CD4-positive, CD25-positive, alpha-beta regulatory T cell (primary cell): Measurements from ENCODE around the gene MGAT3. TPM values are rescaled to one million over a fixed set of nuclear protein-coding genes. Genes with fewer than 3 reads are reported as not detected.

ENCODE experiments used
- ATAC-seq, 2 donors: fragments of 150-1000 bp; cut with Tn5 transposase; one replicate each; pipeline ENCODE4 v1.10.0; 2021; ENCODE audit warnings: low read depth in 2 of 2, moderate number of reproducible peaks in 2 of 2, moderate library complexity in 1 of 2
- DNase-seq, 3 donors: peaks; one replicate each; pipeline versions ENCODE4 v3.0.0 to v3.0.0-alpha.2; 2012 to 2022; ENCODE audit warnings: mixed read lengths in 1 of 3
- H3K27ac ChIP-seq: one replicate; pipeline ENCODE4 v1.7.0; 2013; ENCODE audit warnings: mild to moderate bottlenecking, low read length; ENCODE audit not compliant: insufficient read depth, poor library complexity, severe bottlenecking
- H3K27me3 ChIP-seq: one replicate; pipeline ENCODE4 v1.7.0; 2013; ENCODE audit warnings: low read length; ENCODE audit not compliant: control insufficient read depth, insufficient read depth
- H3K36me3 ChIP-seq: one replicate; pipeline ENCODE4 v1.7.0; 2013; ENCODE audit warnings: mild to moderate bottlenecking, low read length, moderate library complexity; ENCODE audit not compliant: control insufficient read depth, insufficient read depth
- H3K4me1 ChIP-seq: 2 replicates; pipeline ENCODE4 v1.7.0; 2013; ENCODE audit warnings: mild to moderate bottlenecking, low read length; ENCODE audit not compliant: insufficient read depth, control insufficient read depth, poor library complexity, severe bottlenecking
- H3K4me3 ChIP-seq: one replicate; pipeline ENCODE4 v1.7.0; 2013; ENCODE audit warnings: low read depth, mild to moderate bottlenecking, low read length, moderate library complexity
- H3K9me3 ChIP-seq, 2 experiments: 1 replicate in 1 of 2; 2 replicates in 1 of 2; pipeline ENCODE4 v1.7.0; 2013; ENCODE audit warnings: low read length in 2 of 2, mild to moderate bottlenecking in 1 of 2, moderate library complexity in 1 of 2; ENCODE audit not compliant: control insufficient read depth in 2 of 2
- H3K27ac Mint-ChIP-seq, 3 donors: one replicate each; pipeline ENCODE4 v1.8.0; 2020 to 2022; ENCODE audit warnings: mild to moderate bottlenecking in 3 of 3, mixed read lengths in 3 of 3, moderate library complexity in 2 of 3
- H3K27me3 Mint-ChIP-seq: one replicate; pipeline ENCODE4 v1.8.0; 2022; ENCODE audit warnings: mild to moderate bottlenecking, mixed read lengths
- H3K36me3 Mint-ChIP-seq: one replicate; pipeline ENCODE4 v1.8.0; 2020; ENCODE audit warnings: mixed read lengths
- H3K4me1 Mint-ChIP-seq, 4 donors: one replicate each; pipeline ENCODE4 v1.8.0; 2020 to 2022; ENCODE audit warnings: mixed read lengths in 4 of 4, mild to moderate bottlenecking in 1 of 4
- H3K4me3 Mint-ChIP-seq, 4 donors: one replicate each; pipeline ENCODE4 v1.8.0; 2020 to 2022; ENCODE audit warnings: mild to moderate bottlenecking in 4 of 4, mixed read lengths in 4 of 4, moderate library complexity in 3 of 4
- H3K9me3 Mint-ChIP-seq, 7 donors: one replicate each; pipeline ENCODE4 v1.8.0; 2020 to 2022; ENCODE audit warnings: mixed read lengths in 7 of 7, mild to moderate bottlenecking in 3 of 7, moderate library complexity in 2 of 7
- polyA plus RNA-seq, 4 donors: library from polyadenylated mRNA; unstranded; fragments of 300-500 nt; fragmentation: Illumina TruSeq; gene quantifications; one replicate each; pipeline ENCODE4 v1.2.3, GENCODE V29; 2021
- total RNA-seq: library from RNA; stranded (reverse); gene quantifications from one replicate; pipeline ENCODE4 v1.2.3, GENCODE V29; 2022

MGAT3 gene
- total and polyA plus RNA-seq, 5 donors from 2014 or later, result 0.12 TPM; not detected in 4

- no peak overlapping the region for H3K4me3 Mint-ChIP-seq
- ATAC-seq, result no peak
- H3K36me3 ChIP-seq, result no peaks in the 10 kb centered on the region
These were observed 42.0 kb downstream of the MGAT3 start for GRCh38 chr22:39498802-39499201.

GRCh38 chr22:39500101-39500500, 43.3 kb downstream of the MGAT3 start:
- Histone ChIP-seq H3K27me3 (no peaks in the 10 kb centered on the region), H3K27ac (no peak overlapping the region), H3K4me1 (peaks cover 24% of the 10 kb centered on the region), H3K9me3 (no peaks in the 10 kb centered on the region), H3K4me3 (no peak overlapping the region), H3K36me3 (peaks cover 11% of the 10 kb centered on the region)
- H3K4me1 Mint-ChIP-seq, result peaks cover 0 to 35% (median 15%) of the 10 kb centered on the region in 4 donors
- ATAC-seq (no peak), DNase-seq (no peak)
- no peaks in the 10 kb centered on the region for H3K27me3 Mint-ChIP-seq
- H3K4me3 Mint-ChIP-seq, result peak overlapping the region in 2 of 4 donors; percentile 81 to 82
- H3K36me3 Mint-ChIP-seq, result peaks cover 5% of the 10 kb centered on the region
- no peak overlapping the region for H3K27ac Mint-ChIP-seq
- H3K9me3 Mint-ChIP-seq, result peaks cover 0 to 2% (median 0%) of the 10 kb centered on the region in 7 donors

More at GRCh38 chr22:39498802-39499201, 42.0 kb downstream of the MGAT3 start:
- H3K4me3 ChIP-seq, result no peak overlapping the region
- no peaks in the 10 kb centered on the region for H3K36me3 Mint-ChIP-seq
- no peaks in the 10 kb centered on the region for H3K27me3 ChIP-seq
- peaks cover 20% of the 10 kb centered on the region for H3K4me1 ChIP-seq
- peak overlapping the region in 1 of 3 donors; percentile 84 for H3K27ac Mint-ChIP-seq
- H3K4me1 Mint-ChIP-seq, result peaks cover 0 to 27% (median 12%) of the 10 kb centered on the region in 4 donors
- H3K27me3 Mint-ChIP-seq, result no peaks in the 10 kb centered on the region
- no peak for DNase-seq
- peaks cover 0 to 2% (median 0%) of the 10 kb centered on the region in 7 donors for H3K9me3 Mint-ChIP-seq
- H3K27ac ChIP-seq, result no peak overlapping the region
- no peaks in the 10 kb centered on the region for H3K9me3 ChIP-seq

- H3K4me3 Mint-ChIP-seq, result peak overlapping the region; percentile 88 to 99 (median 96)
- H3K27ac Mint-ChIP-seq, result peak overlapping the region; percentile 91 to 99 (median 96)
- H3K27me3 ChIP-seq, result no peaks in the 10 kb centered on the region
- no peak overlapping the region for H3K4me3 ChIP-seq
- H3K4me1 ChIP-seq, result peaks cover 35% of the 10 kb centered on the region
- peak overlapping the region; percentile 71 for H3K27ac ChIP-seq
- H3K4me1 Mint-ChIP-seq, result peaks cover 0 to 44% (median 29%) of the 10 kb centered on the region in 4 donors
- H3K9me3 ChIP-seq, result no peaks in the 10 kb centered on the region
- H3K36me3 ChIP-seq, result peaks cover 27% of the 10 kb centered on the region
- H3K36me3 Mint-ChIP-seq, result peaks cover 20% of the 10 kb centered on the region
- no peak for ATAC-seq
- H3K9me3 Mint-ChIP-seq, result peaks cover 0 to 2% (median 0%) of the 10 kb centered on the region in 7 donors
- no peaks in the 10 kb centered on the region for H3K27me3 Mint-ChIP-seq
- no peak for DNase-seq
These were observed 44.9 kb downstream of the MGAT3 start for GRCh38 chr22:39501644-39502108.

GRCh38 chr22:39502109-39502788, 45.4 kb downstream of the MGAT3 start, which contains the start of gene MIEF1:
TSS of gene MIEF1 (plus strand) at chr22:39502290. CDS start at chr22:39511295, 9,005 bp downstream.
- Mint-ChIP-seq H3K4me3 (peak within 1 kb of the TSS; percentile 88 to 99 (median 96)), H3K27me3 (no peaks in the 10 kb centered on the region), H3K9me3 (peaks cover 0 to 2% (median 0%) of the 10 kb centered on the region in 7 donors), H3K36me3 (peaks cover 22% of the 10 kb centered on the region), H3K4me1 (peaks cover 0 to 46% (median 31%) of the 10 kb centered on the region in 4 donors), H3K27ac (peak within 1 kb of the TSS; percentile 91 to 99 (median 96))
- peaks cover 32% of the 10 kb centered on the region for H3K36me3 ChIP-seq
- H3K27ac ChIP-seq, result peak within 1 kb of the TSS; percentile 71
- H3K4me3 ChIP-seq, result peak within 1 kb of the TSS; percentile 90
- ATAC-seq (peak; percentile 95 to 96), DNase-seq (peak; percentile 78 to 96 (median 84))
- H3K9me3 ChIP-seq, result no peaks in the 10 kb centered on the region
- no peaks in the 10 kb centered on the region for H3K27me3 ChIP-seq
- H3K4me1 ChIP-seq, result peaks cover 35% of the 10 kb centered on the region

- ATAC-seq, result no peak
- Mint-ChIP-seq H3K9me3 (peaks cover 0 to 2% (median 0%) of the 10 kb centered on the region in 7 donors), H3K27ac (peak overlapping the region; percentile 26 to 91 (median 62)), H3K27me3 (no peaks in the 10 kb centered on the region), H3K36me3 (peaks cover 22% of the 10 kb centered on the region), H3K4me1 (peaks cover 0 to 46% (median 31%) of the 10 kb centered on the region in 4 donors), H3K4me3 (peak overlapping the region; percentile 88 to 99 (median 96))
- peak overlapping the region; percentile 71 for H3K27ac ChIP-seq
- H3K4me1 ChIP-seq, result peaks cover 35% of the 10 kb centered on the region
- DNase-seq, result no peak
- H3K36me3 ChIP-seq, result peaks cover 34% of the 10 kb centered on the region
- no peaks in the 10 kb centered on the region for H3K27me3 ChIP-seq
- peak overlapping the region; percentile 90 for H3K4me3 ChIP-seq
- H3K9me3 ChIP-seq, result no peaks in the 10 kb centered on the region
These were observed 46.1 kb downstream of the MGAT3 start for GRCh38 chr22:39502789-39503409.

GRCh38 chr22:39503630-39504029, 46.8 kb downstream of the MGAT3 start:
- Mint-ChIP-seq H3K4me3 (peak overlapping the region; percentile 88 to 99 (median 96)), H3K27me3 (no peaks in the 10 kb centered on the region), H3K9me3 (peaks cover 0 to 2% (median 0%) of the 10 kb centered on the region in 7 donors), H3K4me1 (peaks cover 5 to 52% (median 36%) of the 10 kb centered on the region in 4 donors), H3K36me3 (peaks cover 28% of the 10 kb centered on the region), H3K27ac (peak overlapping the region in 1 of 3 donors; percentile 91)
- peak overlapping the region; percentile 90 for H3K4me3 ChIP-seq
- H3K4me1 ChIP-seq, result peaks cover 35% of the 10 kb centered on the region
- no peak overlapping the region for H3K27ac ChIP-seq
- DNase-seq (no peak), ATAC-seq (no peak)
- peaks cover 42% of the 10 kb centered on the region for H3K36me3 ChIP-seq
- no peaks in the 10 kb centered on the region for H3K27me3 ChIP-seq
- H3K9me3 ChIP-seq, result no peaks in the 10 kb centered on the region

GRCh38 chr22:39504071-39504470, 47.3 kb downstream of the MGAT3 start:
- Histone ChIP-seq H3K36me3 (peaks cover 46% of the 10 kb centered on the region), H3K9me3 (no peaks in the 10 kb centered on the region), H3K4me1 (peaks cover 35% of the 10 kb centered on the region), H3K27me3 (no peaks in the 10 kb centered on the region), H3K4me3 (peak overlapping the region; percentile 90), H3K27ac (no peak overlapping the region)
- Mint-ChIP-seq H3K27ac (peak overlapping the region in 1 of 3 donors; percentile 91), H3K4me1 (peaks cover 6 to 54% (median 37%) of the 10 kb centered on the region in 4 donors), H3K27me3 (no peaks in the 10 kb centered on the region), H3K36me3 (peaks cover 29% of the 10 kb centered on the region), H3K4me3 (peak overlapping the region; percentile 21 to 97 (median 91)), H3K9me3 (peaks cover 0 to 2% (median 0%) of the 10 kb centered on the region in 7 donors)
- ATAC-seq (no peak), DNase-seq (no peak)
